NB4 (cell line): ENCODE results near the gene MPPE1.
A peak's percentile ranks its signal among the peaks of the same experiment; 100 is the strongest.

Experiments used
- DNase-seq: peaks from one replicate; pipeline ENCODE4 v3.0.0; 2010; ENCODE audit warnings: low read depth
- H3K4me3 ChIP-seq: one replicate; pipeline ENCODE4 v1.5.1; 2011; ENCODE audit warnings: mild to moderate bottlenecking, low read depth, low read length, moderate library complexity
- MYC ChIP-seq: IDR thresholded peaks from 2 replicates; pipeline ENCODE4 v1.6.1; 2011; ENCODE audit warnings: low read depth, low read length
- POLR2A ChIP-seq: IDR thresholded peaks from 2 replicates; pipeline ENCODE4 v1.6.1; 2011; ENCODE audit warnings: mild to moderate bottlenecking; ENCODE audit not compliant: insufficient read length; ENCODE audit errors: extremely low read depth
- TF ChIP-seq, protein P1 (sequence below): IDR thresholded peaks from 2 replicates; pipeline ENCODE4 v1.6.1; 2011; ENCODE audit warnings: low read depth, low read length
- TF ChIP-seq, protein P2 (sequence below): IDR thresholded peaks from one replicate; pipeline ENCODE4 v1.5.1; 2012; ENCODE audit warnings: low read depth, low read length

Gene MPPE1

GRCh38 chr18:11880586-11881304 is 27.4 kb downstream of the MPPE1 start:
- no peak for DNase-seq
- TF ChIP-seq, protein P1, sequence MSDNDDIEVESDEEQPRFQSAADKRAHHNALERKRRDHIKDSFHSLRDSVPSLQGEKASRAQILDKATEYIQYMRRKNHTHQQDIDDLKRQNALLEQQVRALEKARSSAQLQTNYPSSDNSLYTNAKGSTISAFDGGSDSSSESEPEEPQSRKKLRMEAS, result no peak
- TF ChIP-seq POLR2A (no peak), MYC (no peak)
- TF ChIP-seq, protein P2, sequence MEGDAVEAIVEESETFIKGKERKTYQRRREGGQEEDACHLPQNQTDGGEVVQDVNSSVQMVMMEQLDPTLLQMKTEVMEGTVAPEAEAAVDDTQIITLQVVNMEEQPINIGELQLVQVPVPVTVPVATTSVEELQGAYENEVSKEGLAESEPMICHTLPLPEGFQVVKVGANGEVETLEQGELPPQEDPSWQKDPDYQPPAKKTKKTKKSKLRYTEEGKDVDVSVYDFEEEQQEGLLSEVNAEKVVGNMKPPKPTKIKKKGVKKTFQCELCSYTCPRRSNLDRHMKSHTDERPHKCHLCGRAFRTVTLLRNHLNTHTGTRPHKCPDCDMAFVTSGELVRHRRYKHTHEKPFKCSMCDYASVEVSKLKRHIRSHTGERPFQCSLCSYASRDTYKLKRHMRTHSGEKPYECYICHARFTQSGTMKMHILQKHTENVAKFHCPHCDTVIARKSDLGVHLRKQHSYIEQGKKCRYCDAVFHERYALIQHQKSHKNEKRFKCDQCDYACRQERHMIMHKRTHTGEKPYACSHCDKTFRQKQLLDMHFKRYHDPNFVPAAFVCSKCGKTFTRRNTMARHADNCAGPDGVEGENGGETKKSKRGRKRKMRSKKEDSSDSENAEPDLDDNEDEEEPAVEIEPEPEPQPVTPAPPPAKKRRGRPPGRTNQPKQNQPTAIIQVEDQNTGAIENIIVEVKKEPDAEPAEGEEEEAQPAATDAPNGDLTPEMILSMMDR, result no peak
- H3K4me3 ChIP-seq, result no peak overlapping the region

DNA sequence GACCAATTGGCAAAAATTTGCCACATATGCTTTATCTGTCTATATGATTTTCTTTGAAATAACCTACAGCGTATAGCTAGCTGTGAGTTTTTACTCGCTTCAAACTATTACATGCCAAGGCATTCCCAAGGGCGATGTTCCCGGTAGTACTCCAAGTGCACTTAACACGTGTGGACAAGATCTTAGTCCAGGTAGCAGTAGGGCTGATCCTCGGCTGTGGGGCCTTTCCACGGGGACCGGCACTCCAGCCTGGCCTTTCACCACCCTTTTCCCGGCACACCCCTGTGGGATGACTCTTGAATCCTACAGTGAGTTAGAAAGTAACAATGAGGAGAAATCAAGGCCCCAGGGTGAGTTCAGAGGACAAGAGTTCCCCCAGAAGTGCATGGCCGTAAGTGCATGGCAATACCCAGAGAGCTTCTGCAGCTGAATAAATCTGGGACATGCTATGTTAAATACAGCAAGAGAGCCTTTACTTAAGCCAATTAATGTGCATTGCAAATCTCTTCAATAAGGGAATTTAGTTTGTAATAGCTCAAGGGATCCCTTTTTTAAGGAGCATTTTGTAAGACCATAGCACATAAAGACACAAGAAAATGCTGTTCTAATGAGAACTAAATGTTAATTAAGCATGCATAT is 30.5 kb downstream of the MPPE1 start:
- no peak for DNase-seq

DNA sequence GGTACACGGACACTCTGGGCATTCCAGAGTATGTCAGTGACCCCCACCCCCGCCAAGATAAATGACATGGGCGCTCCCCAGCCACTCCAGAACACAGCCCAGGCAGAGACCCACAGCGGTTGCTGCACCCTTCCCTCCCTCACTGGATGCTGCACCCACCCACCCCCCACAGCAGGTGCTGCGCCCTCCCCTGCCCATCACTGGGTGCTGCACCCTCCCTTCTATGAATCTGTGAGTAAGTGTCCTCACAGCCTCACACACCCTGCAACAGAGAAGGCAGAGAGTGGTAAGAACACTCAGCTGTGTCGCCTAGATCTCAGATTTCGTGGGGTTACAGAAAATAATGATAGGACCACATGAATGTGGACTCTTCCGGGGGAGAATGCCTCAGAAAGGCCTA is 33.4 kb downstream of the MPPE1 start:
- DNase-seq, result no peak
- no peak overlapping the region for H3K4me3 ChIP-seq
- TF ChIP-seq POLR2A, result no peak
- TF ChIP-seq, protein P2, result no peak
- TF ChIP-seq MYC, result no peak
- TF ChIP-seq, protein P1, result no peak

More for the DNA sequence above, 30.5 kb downstream of the MPPE1 start:
- H3K4me3 ChIP-seq, result no peak overlapping the region
- TF ChIP-seq, protein P2, result no peak
- TF ChIP-seq MYC, result no peak
- TF ChIP-seq POLR2A, result no peak
- TF ChIP-seq, protein P1, result no peak

DNA sequence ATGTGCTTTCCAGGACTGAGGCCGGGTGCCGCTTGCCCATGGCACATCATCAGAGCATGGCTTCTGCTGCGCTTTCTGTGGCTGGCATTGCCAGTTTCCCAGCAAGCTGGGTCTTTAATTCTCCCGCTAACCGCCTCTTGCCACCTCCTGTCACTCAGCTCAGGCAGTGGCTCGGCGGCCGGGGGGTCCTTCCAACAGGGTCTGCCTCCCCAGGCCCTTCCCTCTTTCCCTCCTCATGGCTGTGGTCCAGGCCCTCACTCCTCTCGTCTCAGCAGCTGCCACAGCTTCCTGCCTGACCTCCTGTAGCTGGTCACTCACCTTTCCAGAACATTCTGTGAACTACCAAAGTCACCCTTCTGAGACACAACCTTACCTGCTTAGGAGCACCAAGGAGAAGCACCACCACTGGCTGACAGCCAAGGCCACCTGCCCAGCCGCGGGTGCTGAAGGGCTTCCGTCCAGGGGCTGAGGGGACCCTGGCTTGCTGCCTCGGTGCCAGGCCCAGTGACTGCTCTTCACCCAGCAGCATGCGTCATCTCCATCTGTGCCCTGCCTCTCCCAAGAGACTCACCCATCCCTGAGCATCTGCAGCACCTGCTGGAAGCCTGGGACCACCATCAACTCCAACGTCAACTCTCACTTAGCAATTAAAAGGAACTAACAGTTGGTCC is 34.3 kb downstream of the MPPE1 start:
- no peak for DNase-seq
- TF ChIP-seq, protein P1, result no peak
- TF ChIP-seq MYC, result no peak
- TF ChIP-seq POLR2A, result no peak
- TF ChIP-seq, protein P2, result no peak
- H3K4me3 ChIP-seq, result no peak overlapping the region

DNA sequence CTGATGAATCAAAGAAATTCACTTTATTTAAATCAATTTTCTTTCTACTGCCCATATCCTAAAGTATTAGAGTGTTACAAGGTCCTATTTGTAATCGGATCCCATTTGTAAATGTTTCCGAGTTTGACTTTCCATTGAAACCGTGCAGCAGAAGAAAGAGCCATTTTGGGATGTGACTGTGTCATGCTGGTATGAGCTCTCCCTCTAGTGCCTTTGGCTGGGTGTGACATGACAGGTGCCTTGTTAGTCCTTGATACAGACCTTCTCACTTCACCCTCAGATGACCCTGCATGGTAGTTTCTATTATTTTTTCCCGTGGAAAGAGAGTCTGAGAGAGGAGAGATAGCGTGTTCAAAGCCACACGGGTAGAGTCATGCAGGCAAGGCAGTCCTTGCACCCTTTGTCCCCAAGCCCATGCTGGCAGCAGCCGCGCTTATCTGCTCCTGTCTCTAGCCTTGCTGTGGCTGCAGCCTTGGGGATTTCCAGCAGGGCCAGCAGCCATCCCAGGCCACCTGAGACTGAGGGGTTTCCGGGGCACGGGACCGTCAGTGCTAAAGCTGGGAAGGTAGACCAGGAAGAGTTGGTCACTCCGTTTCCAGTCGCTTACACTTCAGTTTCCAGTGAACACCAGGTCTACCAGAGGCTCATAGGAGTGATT is 35.5 kb downstream of the MPPE1 start:
- DNase-seq, result peak; percentile 59
- H3K4me3 ChIP-seq, result no peak overlapping the region
- no peak for TF ChIP-seq POLR2A
- TF ChIP-seq, protein P2, result peak; percentile 41
